Measurements from ENCODE around the gene CEP55.

The CEP55 gene

GRCh38 chr10:93552780-93553179 lies 56.4 kb downstream of the CEP55 start:
- no peak overlapping the region for H3K27ac ChIP-seq (ENCODE audit: low read depth, low read length)
- no peaks in the 10 kb centered on the region for H3K9me3 ChIP-seq (ENCODE audit: low read length)
- H3K9ac ChIP-seq (ENCODE audit: low read length): no peak overlapping the region
- no peak overlapping the region for H3K4me3 ChIP-seq (ENCODE audit: low read depth in 1 of 2, low read length in 2 of 2)
- H3K4me1 ChIP-seq (ENCODE audit: insufficient read depth, low read length): no peaks in the 10 kb centered on the region
- H3K27me3 ChIP-seq (ENCODE audit: control insufficient read depth in 1 of 2, insufficient read depth in 2 of 2, low read length in 2 of 2): no peaks in the 10 kb centered on the region
- no peaks in the 10 kb centered on the region for H3K36me3 ChIP-seq (ENCODE audit: insufficient read depth, low read length)

- H3K4me3 ChIP-seq (ENCODE audit: low read depth in 1 of 2, low read length in 2 of 2): no peak overlapping the region
- H3K9me3 ChIP-seq (ENCODE audit: low read length): no peaks in the 10 kb centered on the region
- H3K36me3 ChIP-seq (ENCODE audit: insufficient read depth, low read length): no peaks in the 10 kb centered on the region
- H3K27ac ChIP-seq (ENCODE audit: low read depth, low read length): no peak overlapping the region
- H3K4me1 ChIP-seq (ENCODE audit: insufficient read depth, low read length): no peaks in the 10 kb centered on the region
- no peaks in the 10 kb centered on the region for H3K27me3 ChIP-seq (ENCODE audit: control insufficient read depth in 1 of 2, insufficient read depth in 2 of 2, low read length in 2 of 2)
- H3K9ac ChIP-seq (ENCODE audit: low read length): no peak overlapping the region
Observed at GRCh38 chr10:93553482-93554315, 57.3 kb downstream of the CEP55 start.

GRCh38 chr10:93554316-93554663 lies 57.9 kb downstream of the CEP55 start:
- no peak overlapping the region for H3K27ac ChIP-seq (ENCODE audit: low read depth, low read length)
- no peaks in the 10 kb centered on the region for H3K27me3 ChIP-seq (ENCODE audit: control insufficient read depth in 1 of 2, insufficient read depth in 2 of 2, low read length in 2 of 2)
- H3K9me3 ChIP-seq (ENCODE audit: low read length): no peaks in the 10 kb centered on the region
- H3K9ac ChIP-seq (ENCODE audit: low read length): no peak overlapping the region
- no peaks in the 10 kb centered on the region for H3K36me3 ChIP-seq (ENCODE audit: insufficient read depth, low read length)
- H3K4me1 ChIP-seq (ENCODE audit: insufficient read depth, low read length): no peaks in the 10 kb centered on the region
- no peak overlapping the region for H3K4me3 ChIP-seq (ENCODE audit: low read depth in 1 of 2, low read length in 2 of 2)

GRCh38 chr10:93554760-93555432 lies 58.5 kb downstream of the CEP55 start:
- H3K4me3 ChIP-seq (ENCODE audit: low read depth in 1 of 2, low read length in 2 of 2): no peak overlapping the region
- H3K36me3 ChIP-seq (ENCODE audit: insufficient read depth, low read length): no peaks in the 10 kb centered on the region
- H3K9me3 ChIP-seq (ENCODE audit: low read length): no peaks in the 10 kb centered on the region
- no peaks in the 10 kb centered on the region for H3K4me1 ChIP-seq (ENCODE audit: insufficient read depth, low read length)
- H3K27ac ChIP-seq (ENCODE audit: low read depth, low read length): no peak overlapping the region
- no peaks in the 10 kb centered on the region for H3K27me3 ChIP-seq (ENCODE audit: control insufficient read depth in 1 of 2, insufficient read depth in 2 of 2, low read length in 2 of 2)
- no peak overlapping the region for H3K9ac ChIP-seq (ENCODE audit: low read length)

GRCh38 chr10:93559490-93559889 lies 63.1 kb downstream of the CEP55 start:
- Histone ChIP-seq H3K9ac (ENCODE audit: low read length) (no peak overlapping the region), H3K4me3 (ENCODE audit: low read depth in 1 of 2, low read length in 2 of 2) (no peak overlapping the region), H3K27ac (ENCODE audit: low read depth, low read length) (no peak overlapping the region), H3K4me1 (ENCODE audit: insufficient read depth, low read length) (no peaks in the 10 kb centered on the region), H3K9me3 (ENCODE audit: low read length) (no peaks in the 10 kb centered on the region), H3K36me3 (ENCODE audit: insufficient read depth, low read length) (no peaks in the 10 kb centered on the region), H3K27me3 (ENCODE audit: control insufficient read depth in 1 of 2, insufficient read depth in 2 of 2, low read length in 2 of 2) (no peaks in the 10 kb centered on the region)

- Histone ChIP-seq H3K27me3 (ENCODE audit: control insufficient read depth in 1 of 2, insufficient read depth in 2 of 2, low read length in 2 of 2) (no peaks in the 10 kb centered on the region), H3K27ac (ENCODE audit: low read depth, low read length) (no peak overlapping the region), H3K9me3 (ENCODE audit: low read length) (no peaks in the 10 kb centered on the region)
Observed at GRCh38 chr10:93560541-93560940, 64.1 kb downstream of the CEP55 start.

GRCh38 chr10:93565446-93565845 lies 69.0 kb downstream of the CEP55 start:
- H3K9ac ChIP-seq (ENCODE audit: low read length): no peak overlapping the region
- H3K27ac ChIP-seq (ENCODE audit: low read depth, low read length): no peak overlapping the region
- no peaks in the 10 kb centered on the region for H3K36me3 ChIP-seq (ENCODE audit: insufficient read depth, low read length)
- no peaks in the 10 kb centered on the region for H3K9me3 ChIP-seq (ENCODE audit: low read length)
- H3K4me3 ChIP-seq (ENCODE audit: low read depth in 1 of 2, low read length in 2 of 2): no peak overlapping the region
- peaks cover 4 to 25% of the 10 kb centered on the region in 2 donors for H3K27me3 ChIP-seq (ENCODE audit: control insufficient read depth in 1 of 2, insufficient read depth in 2 of 2, low read length in 2 of 2)
- H3K4me1 ChIP-seq (ENCODE audit: insufficient read depth, low read length): no peaks in the 10 kb centered on the region

More at GRCh38 chr10:93560541-93560940, 64.1 kb downstream of the CEP55 start:
- H3K36me3 ChIP-seq (ENCODE audit: insufficient read depth, low read length): no peaks in the 10 kb centered on the region
- H3K9ac ChIP-seq (ENCODE audit: low read length): no peak overlapping the region
- H3K4me1 ChIP-seq (ENCODE audit: insufficient read depth, low read length): no peaks in the 10 kb centered on the region
- H3K4me3 ChIP-seq (ENCODE audit: low read depth in 1 of 2, low read length in 2 of 2): no peak overlapping the region

GRCh38 chr10:93566435-93567276 lies 70.2 kb downstream of the CEP55 start, which contains the start of gene FFAR4:
FFAR4 (plus strand) TSS chr10:93566665; CDS start chr10:93566721, 56 bp downstream.
- Histone ChIP-seq H3K27me3 (ENCODE audit: control insufficient read depth in 1 of 2, insufficient read depth in 2 of 2, low read length in 2 of 2) (peaks cover 4 to 25% of the 10 kb centered on the region in 2 donors), H3K9ac (ENCODE audit: low read length) (no peak within 1 kb of the TSS), H3K27ac (ENCODE audit: low read depth, low read length) (no peak within 1 kb of the TSS)

GRCh38 chr10:93567277-93568104 lies 71.1 kb downstream of the CEP55 start:
- no peaks in the 10 kb centered on the region for H3K4me1 ChIP-seq (ENCODE audit: insufficient read depth, low read length)
- no peaks in the 10 kb centered on the region for H3K9me3 ChIP-seq (ENCODE audit: low read length)
- no peak overlapping the region for H3K4me3 ChIP-seq (ENCODE audit: low read depth in 1 of 2, low read length in 2 of 2)

More at GRCh38 chr10:93566435-93567276, 70.2 kb downstream of the CEP55 start, which contains the start of gene FFAR4:
- Histone ChIP-seq H3K4me3 (ENCODE audit: low read depth in 1 of 2, low read length in 2 of 2) (no peak within 1 kb of the TSS), H3K4me1 (ENCODE audit: insufficient read depth, low read length) (no peaks in the 10 kb centered on the region), H3K36me3 (ENCODE audit: insufficient read depth, low read length) (no peaks in the 10 kb centered on the region), H3K9me3 (ENCODE audit: low read length) (no peaks in the 10 kb centered on the region)

GRCh38 chr10:93568105-93568390 lies 71.6 kb downstream of the CEP55 start:
- Histone ChIP-seq H3K9ac (ENCODE audit: low read length) (no peak overlapping the region), H3K27ac (ENCODE audit: low read depth, low read length) (no peak overlapping the region), H3K9me3 (ENCODE audit: low read length) (no peaks in the 10 kb centered on the region)

More at GRCh38 chr10:93567277-93568104, 71.1 kb downstream of the CEP55 start:
- H3K27ac ChIP-seq (ENCODE audit: low read depth, low read length): no peak overlapping the region
- peaks cover 4 to 25% of the 10 kb centered on the region in 2 donors for H3K27me3 ChIP-seq (ENCODE audit: control insufficient read depth in 1 of 2, insufficient read depth in 2 of 2, low read length in 2 of 2)
- H3K9ac ChIP-seq (ENCODE audit: low read length): no peak overlapping the region
- H3K36me3 ChIP-seq (ENCODE audit: insufficient read depth, low read length): no peaks in the 10 kb centered on the region

More at GRCh38 chr10:93568105-93568390, 71.6 kb downstream of the CEP55 start:
- Histone ChIP-seq H3K27me3 (ENCODE audit: control insufficient read depth in 1 of 2, insufficient read depth in 2 of 2, low read length in 2 of 2) (peaks cover 4 to 25% of the 10 kb centered on the region in 2 donors), H3K4me1 (ENCODE audit: insufficient read depth, low read length) (no peaks in the 10 kb centered on the region), H3K36me3 (ENCODE audit: insufficient read depth, low read length) (no peaks in the 10 kb centered on the region), H3K4me3 (ENCODE audit: low read depth in 1 of 2, low read length in 2 of 2) (no peak overlapping the region)
